Measurements from ENCODE around the gene SLC35E2B. TPM values are rescaled to one million over a fixed set of nuclear protein-coding genes. Genes with fewer than 3 reads are reported as not detected.
"Not testable (repeated sequence)": the region's sequence is repeated elsewhere in the genome, so short reads cannot be mapped to it uniquely, and the experiment has no call there.

Gene SLC35E2B
- total RNA-seq, 1 donor from 2014 or later: 62.2 TPM

DNA sequence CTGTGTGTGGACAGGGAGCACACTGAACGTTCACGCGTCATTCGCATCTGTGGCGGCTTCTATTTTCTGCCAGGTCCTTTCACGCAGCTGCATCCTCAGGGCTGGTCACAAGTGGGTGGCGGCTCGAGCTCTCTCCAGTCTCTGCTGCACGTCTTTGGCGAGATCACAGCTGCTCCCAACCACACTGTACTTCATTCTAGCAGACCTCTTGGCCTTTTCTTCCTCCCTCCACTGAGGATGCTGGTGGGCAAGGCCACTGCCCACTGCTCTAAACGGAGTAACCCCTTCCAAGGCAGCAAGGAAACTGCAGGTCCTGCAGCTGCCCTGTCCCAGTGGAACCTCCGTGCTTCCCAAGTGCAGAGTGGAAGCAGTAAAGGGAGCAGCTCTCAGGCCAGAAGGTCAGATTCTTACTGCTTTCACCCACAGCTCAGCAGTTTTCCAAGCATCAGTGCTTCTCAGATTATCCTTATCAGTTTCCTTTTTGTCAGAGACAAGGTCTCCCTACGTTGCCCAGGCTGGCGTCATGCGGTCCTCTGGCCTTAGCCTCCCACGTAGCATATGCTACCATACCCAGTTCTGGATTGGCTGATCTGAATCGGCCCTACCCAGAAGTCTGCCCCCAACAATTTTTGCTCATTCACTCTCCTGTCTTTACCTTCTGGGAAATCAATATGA is 44.9 kb downstream of the SLC35E2B start:
- not testable (repeated sequence) for DNase-seq (ENCODE audit: extremely low read depth, low read depth, low spot score)

DNA sequence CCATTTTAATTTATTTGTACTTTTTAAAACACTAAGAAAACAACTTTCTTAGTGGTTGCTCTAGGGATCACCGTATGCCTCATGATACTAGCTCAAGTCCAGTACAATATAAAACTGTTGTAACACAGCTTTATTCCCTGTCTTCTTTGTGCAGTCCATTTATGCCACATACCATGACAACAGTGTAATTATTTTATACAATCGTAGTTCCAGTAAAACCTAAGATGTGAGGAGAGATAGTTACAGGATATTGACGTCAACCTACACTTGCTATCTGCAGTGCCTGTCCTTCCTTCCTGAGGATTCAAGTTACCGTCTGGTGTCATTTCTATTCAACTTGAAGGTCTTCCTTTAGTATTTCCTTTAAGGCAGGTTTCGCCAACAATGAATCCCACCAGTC is 46.3 kb downstream of the SLC35E2B start:
- peak; percentile 23 for DNase-seq (ENCODE audit: extremely low read depth, low read depth, low spot score)

DNA sequence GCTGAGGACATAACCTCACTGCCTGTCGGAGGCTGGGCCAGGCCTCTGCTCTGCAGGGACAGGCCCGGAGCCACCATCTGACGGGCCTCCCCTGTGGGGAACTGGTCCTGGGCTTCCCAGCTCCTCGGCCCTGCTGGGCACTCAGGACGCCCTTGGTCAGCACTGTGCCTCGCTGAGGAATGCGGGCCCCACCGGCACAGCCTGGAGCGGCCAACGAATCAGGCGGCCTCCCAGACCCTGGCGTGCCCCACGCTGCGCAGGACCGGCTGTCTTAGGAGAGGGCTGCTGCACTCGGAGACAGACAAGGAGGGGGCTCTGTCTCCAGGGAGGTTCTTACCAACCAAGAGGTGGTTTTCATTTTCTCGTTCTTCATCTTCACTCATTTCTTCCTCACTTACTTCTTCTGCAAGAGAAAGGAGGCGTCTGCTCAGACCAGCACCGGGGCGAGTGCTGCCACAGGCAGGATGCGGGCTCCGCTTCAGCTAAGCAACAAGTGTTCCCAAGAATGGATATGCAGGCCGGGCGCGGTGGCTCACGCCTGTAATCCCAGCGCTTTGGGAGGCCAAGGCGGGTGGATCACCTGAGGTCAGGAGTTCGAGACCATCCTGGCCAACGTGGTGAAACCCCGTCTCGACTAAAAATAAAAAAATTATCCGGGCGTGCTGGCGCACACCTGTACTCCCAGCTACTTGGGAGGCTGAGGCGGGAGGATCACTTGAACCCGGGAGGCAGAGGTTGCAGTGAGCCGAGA is 51.7 kb downstream of the SLC35E2B start:
- not testable (repeated sequence) for DNase-seq (ENCODE audit: extremely low read depth, low read depth, low spot score)

DNA sequence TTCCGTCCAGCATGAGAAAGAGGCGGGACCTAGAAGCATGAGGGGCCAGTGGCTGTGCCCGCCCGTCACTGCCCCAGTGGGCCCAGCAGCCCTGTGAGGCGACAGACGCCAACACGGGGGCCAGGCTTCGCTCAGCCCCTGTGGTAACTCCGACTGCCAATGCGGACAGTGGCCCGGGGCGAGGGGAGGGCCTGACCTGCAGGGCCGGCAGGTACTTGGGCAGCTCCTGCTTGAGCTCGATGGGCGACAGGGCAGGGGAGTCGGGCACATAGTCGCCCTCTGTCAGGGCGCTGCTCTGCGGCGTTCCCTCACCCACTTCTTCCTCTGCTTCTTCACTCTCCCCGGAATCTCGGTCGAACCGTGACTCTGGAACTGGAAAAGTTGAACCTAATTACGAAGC is 52.5 kb downstream of the SLC35E2B start:
- not testable (repeated sequence) for DNase-seq (ENCODE audit: extremely low read depth, low read depth, low spot score)

DNA sequence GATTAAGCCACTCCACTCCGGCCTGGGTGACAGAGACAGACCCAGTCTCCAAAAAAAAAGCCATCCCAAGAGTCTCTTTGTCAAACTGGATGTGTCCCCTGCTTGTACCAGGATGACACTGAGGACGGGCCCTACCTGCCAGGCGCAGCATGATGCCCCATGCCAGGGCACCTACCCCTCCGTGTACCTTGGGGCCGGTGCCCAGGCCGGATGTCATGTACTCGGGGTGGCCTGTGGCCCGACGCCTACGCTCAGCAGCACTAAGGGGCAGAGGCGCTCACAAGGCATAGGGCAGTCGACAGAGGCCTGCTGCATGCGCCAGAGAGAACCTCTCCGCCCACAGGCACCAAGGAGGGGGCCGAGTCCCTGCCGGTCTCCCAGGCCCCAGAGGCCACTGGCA is 53.2 kb downstream of the SLC35E2B start:
- not testable (repeated sequence) for DNase-seq (ENCODE audit: extremely low read depth, low read depth, low spot score)

DNA sequence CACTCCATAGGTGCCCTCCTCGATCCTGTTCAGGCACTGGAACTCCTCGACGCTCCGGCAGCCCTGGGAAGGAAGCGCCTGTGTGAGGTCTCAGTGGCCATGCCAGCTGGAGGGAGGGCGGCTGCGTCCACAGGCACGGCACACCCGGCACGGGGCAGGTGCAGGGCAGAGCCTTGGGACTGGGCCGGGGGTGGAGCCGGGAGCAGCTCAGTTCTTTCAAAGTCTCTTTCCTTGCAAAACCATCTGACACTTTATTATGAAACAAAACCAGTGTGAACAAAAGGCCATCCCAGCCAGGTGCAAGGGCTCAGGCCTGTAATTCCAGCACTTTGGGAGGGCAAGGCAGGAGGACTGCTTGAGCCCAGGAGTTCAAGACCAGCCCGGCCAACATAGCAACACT is 54.1 kb downstream of the SLC35E2B start:
- DNase-seq (ENCODE audit: extremely low read depth, low read depth, low spot score): not testable (repeated sequence)

DNA sequence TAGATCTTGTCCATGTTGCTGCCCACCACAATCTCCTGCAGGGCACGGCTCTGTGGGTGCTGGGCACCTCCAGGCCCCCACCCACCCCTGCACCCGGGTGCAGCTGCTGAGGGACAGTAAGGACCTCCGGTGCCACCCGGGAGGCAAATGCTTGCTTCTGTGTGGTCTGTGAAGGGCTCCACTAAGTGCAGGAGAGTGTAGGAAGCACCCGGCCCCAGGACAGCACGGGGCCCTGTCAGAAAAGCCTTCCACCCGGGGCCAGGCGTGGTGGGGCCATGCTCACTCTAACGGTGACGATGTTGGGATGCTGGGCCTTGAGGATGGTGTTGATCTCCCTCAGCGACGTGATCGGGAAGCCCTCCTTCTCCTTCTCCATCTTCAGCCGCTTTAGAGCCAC is 55.1 kb downstream of the SLC35E2B start:
- DNase-seq (ENCODE audit: extremely low read depth, low read depth, low spot score): not testable (repeated sequence)

DNA sequence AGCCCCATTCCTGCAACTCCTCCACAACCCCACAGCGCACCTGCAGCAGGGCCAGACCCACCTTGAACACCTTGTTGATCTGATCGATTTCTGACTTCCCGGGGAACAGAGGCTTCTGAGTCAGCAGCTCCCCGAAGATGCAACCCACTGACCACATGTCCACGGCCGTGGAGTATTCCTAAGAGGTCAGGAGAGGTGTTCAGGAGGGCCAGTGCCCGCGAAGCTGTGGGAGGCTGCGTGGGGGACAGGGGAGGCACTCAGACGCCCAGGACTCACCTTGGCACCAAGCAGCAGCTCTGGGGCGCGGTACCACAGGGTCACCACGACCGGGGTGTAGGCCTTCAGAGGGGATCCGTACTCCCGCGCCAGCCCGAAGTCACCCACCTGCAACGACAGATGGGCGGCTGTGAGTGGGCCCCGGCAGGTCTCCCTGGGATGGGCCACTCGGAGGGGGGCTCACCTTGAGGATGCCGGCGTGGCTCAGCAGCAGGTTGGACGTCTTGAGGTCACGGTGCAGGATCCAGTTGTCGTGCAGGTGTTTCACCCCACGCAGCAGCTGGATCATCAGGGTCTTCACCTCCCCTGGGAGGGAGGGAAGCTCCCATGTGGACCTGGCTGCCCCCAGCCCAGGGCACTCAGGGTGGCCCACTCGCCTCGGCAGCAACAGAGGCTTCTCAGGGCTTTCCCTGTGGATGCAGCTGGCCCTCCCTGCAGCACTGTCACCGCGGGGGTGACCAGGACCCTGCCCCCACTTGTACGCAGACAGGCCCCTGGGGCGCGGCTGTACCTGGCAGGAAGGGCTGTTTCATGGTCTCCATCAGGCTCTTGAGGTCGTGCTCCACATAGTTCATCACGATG is 55.7 kb downstream of the SLC35E2B start:
- not testable (repeated sequence) for DNase-seq (ENCODE audit: extremely low read depth, low read depth, low spot score)

DNA sequence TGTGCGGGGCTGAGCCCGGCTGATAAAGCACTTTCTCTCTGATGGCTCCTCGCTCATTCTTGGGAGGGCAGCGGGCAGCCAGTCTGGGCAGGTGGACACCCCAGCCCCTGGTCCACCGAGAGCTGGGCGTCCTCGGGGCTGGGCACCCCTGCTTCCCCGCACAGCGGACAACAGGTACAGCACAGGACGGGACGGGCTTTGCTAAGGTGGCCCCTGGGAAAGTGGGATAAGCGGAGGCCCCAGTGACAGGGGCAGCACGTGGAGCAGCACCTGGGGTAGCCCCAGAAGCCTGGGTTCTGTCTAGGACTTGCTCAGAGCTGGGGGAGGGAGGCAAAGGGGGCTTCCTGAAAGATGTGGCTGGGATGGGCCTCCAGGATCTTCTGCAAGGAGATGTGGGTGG is 58.0 kb downstream of the SLC35E2B start:
- not testable (repeated sequence) for DNase-seq (ENCODE audit: extremely low read depth, low read depth, low spot score)

DNA sequence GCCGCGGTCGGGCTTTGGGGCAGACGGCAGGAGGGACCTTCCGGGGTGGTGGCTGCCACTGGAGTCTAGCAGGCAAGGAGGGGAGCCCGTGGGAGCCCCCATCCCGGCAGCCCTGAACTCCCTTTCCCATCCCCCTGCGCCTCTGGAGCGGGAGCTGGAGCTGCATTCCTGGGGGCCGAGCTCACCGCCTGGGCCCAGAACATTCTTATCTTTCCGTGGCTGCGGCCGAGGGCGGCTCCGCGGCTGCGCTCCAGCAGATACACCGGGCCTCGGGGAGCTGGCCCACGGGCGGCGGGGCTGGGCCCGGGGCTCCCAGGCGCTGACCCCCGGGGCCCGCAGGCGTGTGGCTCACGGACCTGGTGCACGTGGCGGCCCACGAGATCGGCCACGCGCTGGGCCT is 59.2 kb downstream of the SLC35E2B start:
- DNase-seq (ENCODE audit: extremely low read depth, low read depth, low spot score): not testable (repeated sequence)

DNA sequence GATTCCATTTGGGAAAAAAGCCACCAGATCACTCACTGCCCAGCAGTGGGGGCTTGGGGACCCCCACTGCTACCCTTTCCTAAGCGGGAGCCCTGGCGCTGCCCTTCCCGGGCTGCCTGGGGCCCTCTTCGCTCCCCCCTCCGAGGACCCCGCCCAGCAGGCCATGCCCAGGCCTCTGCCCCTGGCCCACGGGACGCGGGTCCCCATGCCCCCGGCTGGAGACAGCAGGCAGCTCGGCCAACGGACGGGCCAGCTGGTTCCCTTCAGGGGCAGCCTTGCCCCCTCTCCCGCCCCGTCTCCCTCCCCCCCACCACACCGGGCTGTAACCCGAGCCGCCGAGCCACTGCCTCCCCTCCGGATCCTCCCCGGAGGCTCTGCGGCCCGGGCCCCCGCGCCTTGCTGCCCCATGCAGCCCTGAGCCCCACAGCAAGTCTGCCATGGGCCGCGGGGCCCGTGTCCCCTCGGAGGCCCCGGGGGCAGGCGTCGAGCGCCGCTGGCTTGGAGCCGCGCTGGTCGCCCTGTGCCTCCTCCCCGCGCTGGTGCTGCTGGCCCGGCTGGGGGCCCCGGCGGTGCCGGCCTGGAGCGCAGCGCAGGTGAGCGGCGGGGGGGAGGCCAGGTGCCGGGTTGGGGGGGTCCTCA is 60.7 kb downstream of the SLC35E2B start, which contains the start of gene MMP23B:
TSS of gene MMP23B (plus strand) at position 392 of the 639 bp plus-strand sequence. CDS start at position 438, 46 bp downstream.
- DNase-seq (ENCODE audit: extremely low read depth, low read depth, low spot score): no peak

DNA sequence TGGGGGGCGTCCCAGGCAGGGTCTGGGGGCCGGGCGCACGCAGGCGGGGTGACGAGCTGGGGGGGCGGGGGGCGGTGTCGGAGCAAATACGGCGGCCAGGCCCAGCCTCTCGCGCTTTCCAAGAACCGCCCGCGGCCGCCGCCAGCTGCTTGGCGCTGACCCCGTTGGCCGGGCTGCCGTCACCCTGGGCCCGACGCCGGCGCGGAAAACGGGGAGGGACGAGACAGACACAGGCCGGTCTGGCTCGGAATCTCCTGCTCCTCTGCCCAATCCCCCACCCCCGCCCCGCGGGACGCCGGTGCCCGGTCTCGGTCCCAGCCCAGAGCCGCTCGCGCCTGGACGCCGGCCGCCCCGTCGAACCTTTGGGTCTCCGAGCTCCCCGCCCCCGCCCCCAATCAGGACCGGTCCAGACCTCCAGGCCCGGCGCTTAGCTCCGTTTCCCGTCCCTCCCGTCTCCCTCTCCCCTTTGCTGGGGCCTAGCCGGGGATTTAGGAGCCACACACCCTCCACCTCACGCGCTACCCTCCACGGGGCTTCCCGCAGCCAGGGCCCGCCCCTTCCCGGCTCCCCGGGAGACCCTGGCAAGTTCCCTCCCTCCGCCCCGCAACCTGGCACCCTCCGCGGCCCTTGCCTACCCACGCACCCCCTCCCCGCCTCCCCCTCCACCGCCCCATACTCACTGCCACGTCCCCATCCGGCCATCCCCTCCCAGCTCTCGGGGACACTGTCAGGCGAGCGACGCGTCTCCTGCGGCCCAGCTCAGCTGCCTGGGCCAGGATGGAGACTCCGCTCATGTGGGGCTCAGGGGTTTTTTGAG is 61.4 kb downstream of the SLC35E2B start:
- DNase-seq (ENCODE audit: extremely low read depth, low read depth, low spot score): no peak

DNA sequence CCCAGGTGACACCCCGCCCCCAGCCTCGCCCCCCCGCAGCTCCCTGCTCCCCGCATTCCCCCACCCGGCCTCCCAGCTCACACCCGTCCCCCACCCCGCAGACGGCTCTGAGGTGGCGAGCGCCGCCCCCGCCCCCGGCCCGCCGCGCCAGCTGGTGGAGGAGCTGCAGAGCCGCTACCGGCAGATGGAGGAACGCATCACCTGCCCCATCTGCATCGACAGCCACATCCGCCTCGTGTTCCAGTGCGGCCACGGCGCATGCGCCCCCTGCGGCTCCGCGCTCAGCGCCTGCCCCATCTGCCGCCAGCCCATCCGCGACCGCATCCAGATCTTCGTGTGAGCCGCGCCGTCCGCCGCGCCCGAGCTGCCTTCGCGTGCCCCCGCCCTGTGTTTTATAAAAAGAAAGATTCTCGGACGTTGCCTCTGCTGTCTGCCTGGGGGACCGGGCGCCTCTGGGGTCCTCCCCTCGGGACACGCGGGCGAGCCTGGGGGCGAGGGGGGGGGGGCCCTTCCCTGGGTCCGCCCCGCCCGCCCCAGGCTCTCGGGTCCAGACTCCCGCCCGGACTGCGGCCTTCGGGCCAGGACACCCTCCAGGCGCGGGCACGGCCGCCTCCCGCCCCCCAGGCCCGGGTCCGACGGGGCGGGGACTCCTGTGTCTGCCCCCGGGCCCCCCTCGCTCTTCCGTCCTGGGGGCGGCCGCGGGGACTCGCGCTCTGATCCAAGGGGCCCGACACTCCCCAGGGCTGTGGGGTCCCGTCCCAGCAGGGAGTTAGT is 62.2 kb downstream of the SLC35E2B start:
- DNase-seq (ENCODE audit: extremely low read depth, low read depth, low spot score): no peak

DNA sequence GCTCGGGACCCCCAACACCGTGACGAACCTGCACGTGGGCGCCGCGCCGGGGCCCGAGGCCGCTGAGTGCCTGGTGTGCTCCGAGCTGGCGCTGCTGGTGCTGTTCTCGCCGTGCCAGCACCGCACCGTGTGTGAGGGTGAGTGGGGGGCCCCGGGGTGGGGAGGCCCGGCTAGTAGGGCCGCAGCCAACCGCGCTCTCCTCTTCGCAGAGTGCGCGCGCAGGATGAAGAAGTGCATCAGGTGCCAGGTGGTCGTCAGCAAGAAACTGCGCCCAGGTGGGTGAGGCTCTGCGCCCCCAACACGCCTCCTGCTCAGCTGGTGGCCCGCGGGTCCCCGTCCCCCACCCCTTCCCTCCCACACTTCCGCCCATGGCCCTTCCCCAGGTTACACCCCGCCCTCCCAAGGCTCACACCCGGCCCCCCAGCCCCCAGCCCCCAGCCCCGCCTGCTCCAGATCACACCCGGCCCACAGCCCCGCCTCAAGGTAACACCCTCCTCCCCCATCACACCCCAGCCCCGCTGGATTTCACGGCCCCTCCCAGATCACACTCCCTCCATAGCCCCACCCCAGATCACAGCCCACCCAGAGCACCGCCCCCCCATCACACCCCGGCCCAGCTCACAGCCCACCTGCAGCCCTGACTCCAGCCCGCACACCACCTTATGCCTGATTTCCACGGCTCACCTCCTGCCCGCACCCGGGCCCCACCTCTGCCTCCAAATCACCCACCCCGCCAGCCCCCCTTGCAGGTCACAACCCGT is 63.0 kb downstream of the SLC35E2B start:
- DNase-seq (ENCODE audit: extremely low read depth, low read depth, low spot score): no peak

DNA sequence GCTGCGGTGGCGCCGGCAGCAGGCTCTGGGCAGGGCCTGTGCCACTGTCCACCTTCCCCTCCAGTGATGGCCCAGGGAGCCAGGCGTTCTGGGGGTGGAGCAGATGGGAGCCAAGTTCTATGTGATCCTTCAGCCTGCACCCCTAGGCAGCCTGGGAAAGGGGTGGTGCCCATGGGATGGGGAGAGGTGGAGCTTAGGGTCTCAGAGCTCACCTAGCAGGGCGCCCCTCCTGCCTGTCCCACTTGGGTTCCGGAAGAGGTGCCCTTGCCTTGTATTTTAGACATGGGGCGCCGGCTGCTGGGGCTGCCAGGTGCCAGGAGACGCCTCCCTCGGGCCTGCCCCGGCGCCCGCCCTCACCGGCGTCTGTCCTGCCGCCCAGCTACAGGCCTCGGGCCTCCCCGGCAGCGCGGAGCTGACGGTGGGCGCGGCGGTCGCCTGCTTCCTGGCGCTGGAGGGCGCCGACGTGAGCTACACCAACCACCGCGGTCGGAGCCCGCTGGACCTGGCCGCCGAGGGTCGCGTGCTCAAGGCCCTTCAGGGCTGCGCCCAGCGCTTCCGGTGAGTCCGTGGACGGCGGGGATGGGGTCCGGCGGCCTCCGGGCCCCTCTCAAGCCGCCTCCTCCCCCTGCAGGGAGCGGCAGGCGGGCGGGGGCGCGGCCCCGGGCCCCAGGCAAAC is 63.7 kb downstream of the SLC35E2B start:
- DNase-seq (ENCODE audit: extremely low read depth, low read depth, low spot score): no peak

DNA sequence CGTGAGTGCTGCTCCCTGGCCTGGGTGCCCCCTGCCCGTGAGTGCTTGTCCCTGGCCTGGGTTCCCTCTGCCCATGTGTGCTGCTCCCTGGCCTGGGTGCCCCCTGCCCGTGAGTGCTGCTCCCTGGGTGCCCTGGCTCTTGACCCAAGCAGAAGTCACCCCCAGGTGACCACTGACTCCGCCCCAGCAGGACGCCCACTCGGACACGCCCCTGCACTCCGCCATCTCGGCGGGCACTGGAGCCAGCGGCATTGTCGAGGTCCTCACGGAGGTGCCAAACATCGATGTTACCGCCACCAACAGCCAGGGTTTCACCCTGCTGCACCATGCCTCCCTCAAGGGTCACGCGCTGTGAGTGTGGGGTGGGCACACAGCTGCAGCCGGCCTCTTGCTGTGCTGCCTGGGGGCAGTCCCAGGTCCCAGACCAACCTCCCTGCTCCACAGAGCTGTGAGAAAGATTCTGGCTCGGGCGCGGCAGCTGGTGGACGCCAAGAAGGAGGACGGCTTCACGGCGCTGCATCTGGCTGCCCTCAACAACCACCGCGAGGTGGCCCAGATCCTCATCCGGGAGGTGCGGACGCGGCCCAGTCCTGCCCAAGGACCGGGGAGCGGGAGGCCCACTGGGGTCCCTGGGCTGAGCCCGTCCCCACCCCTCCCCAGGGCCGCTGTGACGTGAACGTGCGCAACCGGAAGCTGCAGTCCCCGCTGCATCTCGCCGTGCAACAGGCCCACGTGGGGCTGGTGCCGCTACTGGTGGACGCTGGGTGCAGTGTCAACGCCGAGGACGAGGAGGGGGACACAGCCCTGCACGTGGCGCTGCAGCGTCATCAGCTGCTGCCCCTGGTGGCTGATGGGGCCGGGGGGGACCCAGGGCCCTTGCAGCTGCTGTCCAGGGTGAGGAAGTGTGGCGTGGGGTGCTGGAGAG is 64.5 kb downstream of the SLC35E2B start:
- no peak for DNase-seq (ENCODE audit: extremely low read depth, low read depth, low spot score)

Measured in glomerular endothelial cell (primary cell).